Measurements from ENCODE around the gene CDH6.

The CDH6 gene

DNA sequence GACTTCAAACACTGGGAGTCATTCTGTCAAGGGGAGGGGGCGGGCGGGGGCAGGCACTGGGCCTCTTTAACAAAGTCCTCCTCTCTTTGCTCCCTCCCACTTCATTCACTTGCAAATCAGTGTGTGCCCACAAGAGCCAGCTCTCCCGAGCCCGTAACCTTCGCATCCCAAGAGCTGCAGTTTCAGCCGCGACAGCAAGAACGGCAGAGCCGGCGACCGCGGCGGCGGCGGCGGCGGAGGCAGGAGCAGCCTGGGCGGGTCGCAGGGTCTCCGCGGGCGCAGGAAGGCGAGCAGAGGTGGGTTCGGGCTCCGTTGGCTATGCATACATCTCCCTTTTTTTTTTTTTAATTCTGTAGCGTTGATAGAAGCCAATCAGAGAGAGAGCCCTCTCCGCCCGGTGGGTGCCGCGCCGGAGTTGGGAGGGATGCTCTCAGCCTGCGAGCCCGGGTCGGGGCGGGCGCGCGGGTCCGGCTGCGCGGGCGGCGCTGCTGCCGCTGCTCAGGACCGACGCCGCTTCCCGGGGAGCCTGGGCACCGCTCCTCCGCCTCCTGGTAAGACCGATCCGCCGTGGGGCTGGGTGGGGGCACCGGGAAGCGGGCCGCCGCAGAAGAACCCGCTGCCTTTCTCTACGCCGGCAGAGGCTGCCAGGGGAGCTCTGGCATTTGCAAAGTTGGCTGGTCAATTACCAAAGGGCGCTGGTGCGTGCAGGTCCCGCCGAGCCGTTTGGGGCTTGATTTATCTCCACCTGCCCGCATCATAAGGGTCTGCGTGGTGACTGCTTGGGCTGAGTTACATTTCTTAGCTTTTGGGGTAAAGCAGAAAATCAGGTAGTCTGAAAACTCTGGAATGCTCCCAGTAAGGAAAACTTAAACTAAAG is at the start of gene CDH6:
Gene CDH6 (plus strand): TSS at position 96 of the 877 bp plus-strand sequence. CDS start 73,788 bp downstream, outside the sequence.
- no peak for DNase-seq (ENCODE audit: low read depth in 3 of 3, low spot score in 1 of 3)

DNA sequence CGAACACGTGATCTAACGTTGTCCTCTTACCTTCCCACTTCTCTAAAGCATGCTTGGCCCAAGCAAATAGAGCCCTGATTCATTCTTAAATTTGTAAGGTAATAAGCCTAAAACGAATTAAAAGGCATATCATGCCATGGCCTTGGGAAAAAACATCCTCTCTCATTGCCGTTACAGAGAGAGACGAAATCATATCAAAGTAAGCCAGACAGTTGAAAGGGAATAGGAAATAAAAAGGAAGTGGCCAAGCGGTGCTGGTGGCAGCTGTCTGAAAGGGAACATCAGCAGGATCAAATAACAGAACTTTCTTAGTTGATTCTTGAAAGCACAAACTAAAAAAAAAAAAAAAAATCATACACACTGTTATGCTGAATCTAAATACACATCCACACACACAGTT is 49.1 kb upstream of the CDH6 start:
- DNase-seq (ENCODE audit: low read depth in 3 of 3, low spot score in 1 of 3), result no peak

DNA sequence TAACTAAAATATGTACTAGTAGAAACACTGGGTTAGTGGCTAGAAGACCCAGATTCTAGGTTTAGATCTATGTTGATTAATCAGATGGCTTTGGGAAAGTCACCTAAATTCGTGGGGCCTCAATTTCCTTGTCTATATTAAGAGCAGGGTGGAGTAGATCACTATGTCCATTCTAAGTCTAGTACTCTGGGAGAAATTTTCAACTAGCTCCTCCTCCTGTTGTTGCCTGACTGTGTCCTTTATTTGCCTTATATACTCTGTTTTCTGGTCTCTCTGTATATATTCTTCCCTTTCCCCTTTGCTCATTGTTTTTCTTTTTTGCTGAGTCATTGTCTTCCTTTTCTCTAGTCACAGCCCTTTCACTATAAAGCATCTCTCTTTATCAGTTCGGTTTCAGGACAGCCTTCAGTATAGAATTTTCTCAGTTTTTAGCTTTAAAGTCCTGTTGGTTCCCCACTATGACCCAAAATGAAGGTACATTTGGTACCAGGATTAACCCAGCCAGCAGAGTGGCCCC is 44.5 kb upstream of the CDH6 start:
- DNase-seq (ENCODE audit: low read depth in 3 of 3, low spot score in 1 of 3), result no peak

DNA sequence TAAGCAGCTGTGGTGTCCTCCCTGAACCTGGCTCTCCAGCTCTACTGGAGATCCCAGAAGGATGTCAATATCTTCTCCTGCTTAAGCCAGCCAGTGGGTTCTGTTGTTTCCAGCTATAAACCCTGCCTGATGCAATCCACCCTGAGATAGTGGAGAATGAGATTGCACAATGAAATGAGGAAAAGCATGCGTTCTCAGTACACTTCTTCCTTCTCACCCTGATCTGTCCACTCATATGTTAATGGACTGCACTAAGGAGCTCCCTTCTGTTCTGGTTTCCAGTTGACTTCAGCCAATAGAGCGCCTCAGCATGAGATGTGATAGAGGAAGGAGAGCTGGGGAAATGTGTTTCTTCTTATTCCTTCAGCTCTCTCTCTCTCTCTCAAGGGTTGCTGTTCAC is 40.0 kb upstream of the CDH6 start:
- no peak for DNase-seq (ENCODE audit: low read depth in 3 of 3, low spot score in 1 of 3)

DNA sequence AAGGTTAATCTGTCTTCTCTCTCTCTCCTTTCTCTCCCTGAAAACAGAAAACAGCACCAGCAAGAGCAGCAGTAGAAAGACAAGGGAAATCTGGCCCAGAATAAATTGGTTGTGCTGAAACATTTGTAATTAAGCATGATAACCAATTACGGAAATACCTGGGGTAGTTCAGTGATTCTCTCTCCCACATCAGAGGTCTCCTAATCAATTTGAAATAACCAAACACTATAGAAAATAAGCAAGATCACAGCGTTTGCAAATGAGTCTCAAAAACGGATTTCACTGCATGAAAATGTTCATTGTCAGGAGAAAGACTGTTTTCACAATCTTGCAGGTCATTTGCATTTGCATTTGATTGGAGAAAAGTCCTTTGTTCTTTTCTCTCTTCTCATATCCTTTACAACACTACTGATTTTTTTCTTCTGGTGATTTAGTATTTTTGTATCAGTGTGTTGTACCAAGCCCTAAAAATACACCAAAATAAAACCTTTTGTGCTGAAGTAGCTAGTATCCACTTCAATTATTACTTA is 36.8 kb upstream of the CDH6 start:
- no peak for DNase-seq (ENCODE audit: low read depth in 3 of 3, low spot score in 1 of 3)

DNA sequence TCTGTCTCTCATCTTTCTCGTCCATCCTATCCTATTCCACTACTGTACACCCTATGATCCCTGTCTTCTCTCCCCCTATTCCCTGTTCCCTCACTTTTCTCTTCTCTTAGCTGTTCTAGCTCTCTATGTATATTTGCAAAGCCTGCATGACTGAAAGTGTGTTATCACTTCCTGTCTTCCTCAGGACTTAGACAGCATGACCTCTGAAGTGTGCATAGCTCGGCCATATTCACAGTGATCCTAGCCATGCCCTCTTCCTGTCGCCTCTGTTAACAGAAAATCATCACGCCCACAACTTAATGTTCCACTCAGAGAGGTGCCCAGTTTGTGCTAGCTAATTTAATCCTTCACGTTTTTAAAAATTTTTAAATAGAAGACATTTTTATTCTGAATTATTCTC is 35.8 kb upstream of the CDH6 start:
- no peak for DNase-seq (ENCODE audit: low read depth in 3 of 3, low spot score in 1 of 3)

- no peak for DNase-seq (ENCODE audit: low read depth in 3 of 3, low spot score in 1 of 3)
Measured at GRCh38 chr5:31158686-31159085, 34.8 kb upstream of the CDH6 start.

DNA sequence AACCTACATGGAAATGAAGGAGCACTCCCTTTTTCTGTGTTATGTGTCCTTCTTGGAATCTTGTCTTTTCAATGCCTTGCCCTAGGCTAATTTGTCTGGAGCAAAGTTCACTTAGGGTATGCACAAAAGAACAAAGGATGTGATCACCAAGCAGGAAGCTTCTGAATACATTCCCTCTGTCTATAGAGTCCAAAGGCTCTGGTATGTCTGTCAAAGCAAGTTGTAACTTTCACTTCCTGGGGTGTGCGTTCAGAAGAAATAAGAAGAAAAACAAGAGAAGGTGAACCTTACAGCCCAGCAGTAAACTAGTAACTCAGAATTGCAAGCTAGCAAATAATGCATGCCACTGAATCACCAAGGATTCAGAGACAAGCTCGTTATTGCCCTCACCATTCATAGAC is 31.7 kb upstream of the CDH6 start:
- no peak for DNase-seq (ENCODE audit: low read depth in 3 of 3, low spot score in 1 of 3)

GRCh38 chr5:31165729-31166128 is 27.8 kb upstream of the CDH6 start:
- no peak for DNase-seq (ENCODE audit: low read depth in 3 of 3, low spot score in 1 of 3)

DNA sequence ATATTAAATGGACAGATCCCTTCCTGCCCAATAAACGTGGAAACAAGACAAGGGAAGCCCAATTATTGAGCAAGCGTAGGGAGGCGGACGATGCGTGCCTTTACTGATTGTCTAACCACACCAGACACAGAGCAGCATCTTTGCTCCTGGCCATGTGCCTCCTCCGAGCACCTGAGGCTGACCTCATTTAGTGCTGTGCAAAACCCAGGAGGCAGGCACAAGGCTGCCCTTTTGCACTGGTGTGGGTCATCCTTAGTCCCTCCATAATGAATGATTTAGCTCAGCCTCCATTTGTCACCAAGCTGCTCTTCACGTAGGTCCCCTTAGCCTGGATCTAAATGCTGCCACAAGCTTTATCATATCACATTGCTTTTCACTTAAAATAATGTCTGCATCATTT is 24.1 kb upstream of the CDH6 start:
- DNase-seq (ENCODE audit: low read depth in 3 of 3, low spot score in 1 of 3), result no peak

GRCh38 chr5:31172881-31173280 is 20.6 kb upstream of the CDH6 start:
- DNase-seq (ENCODE audit: low read depth in 3 of 3, low spot score in 1 of 3), result no peak

- no peak for DNase-seq (ENCODE audit: low read depth in 3 of 3, low spot score in 1 of 3)
Measured at GRCh38 chr5:31173614-31174013, 19.9 kb upstream of the CDH6 start.

DNA sequence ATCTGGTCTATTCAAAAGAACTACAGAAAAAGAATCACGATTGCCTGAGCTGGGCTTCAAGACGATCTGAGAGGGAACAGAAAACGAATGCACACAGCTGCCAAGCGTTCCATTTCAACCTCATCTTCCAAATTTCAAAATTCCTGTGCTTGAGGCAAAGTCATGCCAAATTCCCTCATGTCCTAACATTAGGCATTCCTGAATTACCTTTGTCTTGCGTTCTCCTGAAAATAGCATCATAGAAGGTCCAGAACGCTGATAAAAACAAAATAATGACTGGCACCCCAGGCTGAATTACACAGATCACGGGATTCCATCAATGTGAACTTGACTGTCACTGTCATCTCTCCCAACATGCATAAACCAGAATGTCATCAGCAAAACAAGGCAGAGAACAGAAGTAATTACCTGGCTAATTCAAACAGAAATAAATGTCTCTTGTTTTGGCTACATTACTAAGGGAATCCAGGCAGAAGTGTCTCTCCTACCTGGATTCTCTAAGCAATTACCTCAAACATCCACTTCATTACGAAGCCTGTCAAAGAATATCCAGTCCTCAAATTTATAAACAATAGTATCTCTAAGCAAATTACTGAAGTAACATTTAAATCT is 12.0 kb upstream of the CDH6 start:
- no peak for DNase-seq (ENCODE audit: low read depth in 3 of 3, low spot score in 1 of 3)

- DNase-seq (ENCODE audit: low read depth in 3 of 3, low spot score in 1 of 3), result no peak
Measured at GRCh38 chr5:31182136-31182535, 11.3 kb upstream of the CDH6 start.

- no peak for DNase-seq (ENCODE audit: low read depth in 3 of 3, low spot score in 1 of 3)
Measured at GRCh38 chr5:31185951-31186350, 7.5 kb upstream of the CDH6 start.

DNA sequence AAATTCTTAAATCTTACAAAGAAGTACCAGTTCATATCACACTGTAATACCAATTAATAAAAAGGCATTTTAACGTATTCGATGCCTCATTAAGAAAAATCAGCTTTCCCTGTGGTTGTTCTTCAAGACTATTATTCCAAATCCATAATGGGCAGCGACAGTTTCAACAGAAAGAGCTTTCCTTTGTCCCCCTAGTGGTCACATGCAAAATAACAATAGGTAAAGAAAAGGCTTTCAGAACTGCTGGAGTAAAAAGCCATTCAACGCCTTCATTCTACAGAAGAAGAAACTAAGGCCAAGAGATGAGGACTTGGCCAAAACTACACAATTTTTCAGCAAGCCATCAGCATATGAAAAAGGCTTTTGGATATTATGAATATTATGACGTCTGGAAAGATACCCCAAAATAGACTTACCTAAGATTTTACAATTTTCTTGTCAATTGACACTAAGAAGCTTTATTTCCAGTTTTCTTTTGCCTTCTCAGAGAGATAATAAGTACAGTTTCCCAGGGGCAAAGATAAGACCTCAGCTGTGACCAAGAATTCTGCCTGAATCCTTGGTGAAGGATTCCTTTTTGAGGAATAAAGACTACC is 6.7 kb upstream of the CDH6 start:
- no peak for DNase-seq (ENCODE audit: low read depth in 3 of 3, low spot score in 1 of 3)

DNA sequence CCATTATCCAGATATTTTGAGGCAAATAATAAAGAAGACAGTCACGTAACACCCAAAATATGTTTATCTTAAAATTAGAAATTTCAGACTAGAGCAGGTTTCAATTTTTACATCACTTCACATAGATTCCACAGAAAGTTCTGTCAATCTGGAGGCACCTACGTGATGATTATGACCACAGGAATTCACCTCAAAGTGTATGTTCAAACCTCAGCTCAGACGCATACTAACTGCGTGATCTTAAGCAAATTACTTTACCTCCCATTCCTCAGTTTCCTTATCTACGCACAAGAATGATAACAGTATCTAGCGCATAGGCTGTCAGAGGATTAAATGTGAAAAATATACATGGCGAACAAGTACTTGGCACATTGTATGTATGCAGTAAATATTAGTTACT is 5.9 kb upstream of the CDH6 start:
- DNase-seq (ENCODE audit: low read depth in 3 of 3, low spot score in 1 of 3), result no peak

DNA sequence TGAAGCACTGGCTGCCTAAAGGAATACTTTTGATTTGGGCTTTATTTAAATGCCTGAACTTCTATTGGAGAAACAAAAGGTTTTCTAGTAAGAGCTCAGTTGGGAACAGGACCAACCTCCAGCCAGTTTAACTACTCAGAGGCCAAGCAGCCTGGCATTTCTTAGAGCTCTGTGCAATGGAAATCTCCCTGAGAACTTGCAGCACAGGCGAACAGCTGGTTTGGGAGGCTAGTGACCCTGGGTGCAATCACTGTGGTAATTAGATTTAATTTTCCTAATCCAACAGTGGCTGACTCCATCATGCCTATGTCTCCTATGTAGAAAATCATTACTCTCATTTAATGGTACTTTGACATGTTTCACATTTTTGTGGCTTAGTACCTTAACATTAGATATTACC is 1.0 kb upstream of the CDH6 start:
- DNase-seq (ENCODE audit: low read depth in 3 of 3, low spot score in 1 of 3), result no peak

- no peak for DNase-seq (ENCODE audit: low read depth in 3 of 3, low spot score in 1 of 3)
Measured at GRCh38 chr5:31193116-31193515, 370 bp upstream of the CDH6 start.

DNA sequence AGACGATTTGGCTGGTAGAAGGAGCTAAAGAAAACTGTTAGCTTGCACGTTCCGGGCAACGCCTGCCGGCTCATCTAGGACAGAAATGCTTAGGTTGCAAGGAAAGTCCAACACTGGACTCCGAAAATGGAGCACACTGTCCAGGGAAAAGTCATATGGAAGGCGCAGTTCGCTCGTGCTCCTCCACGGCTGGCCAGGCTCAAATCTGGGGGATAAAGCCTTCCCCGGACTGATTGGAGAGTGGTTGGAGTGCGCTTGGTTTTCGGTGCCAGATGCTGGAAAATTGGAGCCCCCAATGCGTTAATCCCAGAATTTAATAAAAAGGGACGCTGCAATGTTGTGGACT is 955 bp downstream of the CDH6 start:
- DNase-seq (ENCODE audit: low read depth in 3 of 3, low spot score in 1 of 3), result no peak

DNA sequence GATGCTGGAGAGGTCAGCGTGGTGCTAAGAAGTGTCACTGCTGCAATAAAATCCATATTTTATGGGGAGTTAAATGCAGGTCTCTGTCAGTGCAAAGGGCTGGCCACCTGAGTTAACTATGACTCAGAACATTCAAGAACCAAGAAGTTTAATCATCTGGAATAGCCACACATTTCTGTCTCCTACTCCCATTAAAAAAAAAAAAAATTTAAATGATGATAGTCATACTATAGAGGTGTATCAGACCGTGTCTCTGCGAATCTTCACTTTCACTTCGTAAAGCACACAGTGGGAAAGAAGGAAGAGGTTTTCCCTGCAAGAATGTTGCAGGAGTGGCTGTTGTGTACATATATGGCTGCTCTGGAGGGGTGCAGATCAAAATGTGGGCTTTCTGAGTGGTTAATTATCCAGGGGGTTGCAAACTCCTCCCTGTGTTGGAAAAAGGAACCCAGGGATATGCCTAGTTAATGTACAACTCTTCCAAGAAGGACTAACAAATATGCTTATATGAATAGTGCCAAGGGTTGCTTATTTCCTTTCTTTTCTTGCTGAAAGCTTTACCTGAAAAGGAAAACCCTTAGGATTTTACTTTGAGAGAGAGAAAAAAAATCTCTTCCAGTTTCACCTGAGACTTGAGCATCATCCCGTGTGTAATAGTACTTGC is 1.5 kb downstream of the CDH6 start:
- no peak for DNase-seq (ENCODE audit: low read depth in 3 of 3, low spot score in 1 of 3)

- DNase-seq (ENCODE audit: low read depth in 3 of 3, low spot score in 1 of 3), result no peak
Measured at GRCh38 chr5:31196309-31196708, 2.8 kb downstream of the CDH6 start.
